Measurements from ENCODE around the gene FUBP1. TPM values are rescaled to one million over a fixed set of nuclear protein-coding genes. Genes with fewer than 3 reads are reported as not detected.
A peak's percentile ranks its signal among the peaks of the same experiment; 100 is the strongest.
"Not testable (repeated sequence)": the region's sequence is repeated elsewhere in the genome, so short reads cannot be mapped to it uniquely, and the experiment has no call there.

FUBP1 gene
- total RNA-seq, 6 experiments from 2014 or later = 94.7 to 125 (median 119) TPM

- Mint-ChIP-seq H3K9me3 (peaks cover 6% of the 10 kb centered on the region; the same call in 1 of the 2 replicates), H3K27me3 (ENCODE audit: insufficient read depth) (peaks cover 4% of the 10 kb centered on the region), H3K27ac (peak overlapping the region; percentile 99), H3K4me1 (ENCODE audit: low read depth) (peaks cover 52% of the 10 kb centered on the region), H3K36me3 (ENCODE audit: low read depth) (peaks cover 43% of the 10 kb centered on the region), H3K4me3 (peak overlapping the region; percentile 93)
- no peak for DNase-seq
- TF ChIP-seq CTCF (IDR thresholded peaks at IDR 0.05) = no peak
Measured at GRCh38 chr1:78005448-78005722, 26.5 kb upstream of the FUBP1 start.

GRCh38 chr1:78004719-78005447 lies 26.0 kb upstream of the FUBP1 start, which contains the start of gene DNAJB4:
TSS of gene DNAJB4 (plus strand) at chr1:78004939. CDS start at chr1:78005111, 172 bp downstream.
- DNase-seq = peak; percentile 98
- Mint-ChIP-seq H3K4me1 (ENCODE audit: low read depth) (peaks cover 52% of the 10 kb centered on the region), H3K27me3 (ENCODE audit: insufficient read depth) (peaks cover 4% of the 10 kb centered on the region), H3K4me3 (peak within 1 kb of the TSS; percentile 93), H3K27ac (peak within 1 kb of the TSS; percentile 99), H3K9me3 (peaks cover 6% of the 10 kb centered on the region; the same call in 1 of the 2 replicates), H3K36me3 (ENCODE audit: low read depth) (peaks cover 38% of the 10 kb centered on the region)
- TF ChIP-seq CTCF (IDR thresholded peaks at IDR 0.05) = no peak

- DNase-seq = peak; percentile 80
- Mint-ChIP-seq H3K4me1 (ENCODE audit: low read depth) (peaks cover 50% of the 10 kb centered on the region), H3K9me3 (peaks cover 6% of the 10 kb centered on the region; the same call in 1 of the 2 replicates), H3K27me3 (ENCODE audit: insufficient read depth) (peaks cover 4% of the 10 kb centered on the region), H3K27ac (peak overlapping the region; percentile 99), H3K36me3 (ENCODE audit: low read depth) (peaks cover 32% of the 10 kb centered on the region), H3K4me3 (peak overlapping the region; percentile 93)
- TF ChIP-seq CTCF (IDR thresholded peaks at IDR 0.05) = no peak
Measured at GRCh38 chr1:78003882-78004718, 25.2 kb upstream of the FUBP1 start.

- no peak for DNase-seq
- Mint-ChIP-seq H3K4me3 (peak overlapping the region; percentile 93), H3K36me3 (ENCODE audit: low read depth) (peaks cover 27% of the 10 kb centered on the region), H3K27me3 (ENCODE audit: insufficient read depth) (peaks cover 4% of the 10 kb centered on the region), H3K9me3 (peaks cover 6% of the 10 kb centered on the region; the same call in 1 of the 2 replicates), H3K27ac (peak overlapping the region; percentile 84), H3K4me1 (ENCODE audit: low read depth) (peaks cover 46% of the 10 kb centered on the region)
- no peak for TF ChIP-seq CTCF (IDR thresholded peaks at IDR 0.05)
Measured at GRCh38 chr1:78003070-78003746, 24.3 kb upstream of the FUBP1 start.

- not testable (repeated sequence) for H3K27ac Mint-ChIP-seq; H3K27me3 Mint-ChIP-seq (ENCODE audit: insufficient read depth); H3K4me3 Mint-ChIP-seq; H3K9me3 Mint-ChIP-seq; DNase-seq
- Mint-ChIP-seq H3K36me3 (ENCODE audit: low read depth) (peaks cover 12% of the 10 kb centered on the region), H3K4me1 (ENCODE audit: low read depth) (peaks cover 44% of the 10 kb centered on the region)
Measured at GRCh38 chr1:78000536-78000935, 21.7 kb upstream of the FUBP1 start.

Measured in HFFc6 (cell line).